EH (cell line): Measurements from ENCODE around the gene FGD5.

Experiments used
- DNase-seq: peaks from one replicate; pipeline ENCODE4 v3.0.0-alpha.2; 2015; ENCODE audit warnings: low read depth

Gene FGD5

DNA sequence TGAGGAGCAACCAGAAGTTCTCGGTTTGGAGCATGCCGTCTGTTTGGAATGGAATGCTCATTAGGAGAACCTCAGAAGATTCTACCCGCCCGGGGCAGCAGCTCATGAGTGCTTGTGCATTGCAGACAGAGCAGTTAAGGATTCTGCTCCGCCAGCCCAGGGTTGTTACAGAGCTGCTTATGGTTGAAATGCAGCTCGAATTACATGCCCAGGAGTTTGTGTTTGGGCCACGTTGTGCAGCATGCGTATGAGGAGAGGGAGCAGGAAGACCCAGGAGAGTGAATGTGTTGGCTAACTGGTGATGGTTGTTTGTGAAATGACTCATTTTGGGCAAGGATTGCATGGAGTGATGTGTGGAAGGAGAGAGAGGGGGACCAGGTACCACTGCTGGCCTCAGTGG is 9.0 kb downstream of the FGD5 start:
- peak; percentile 8 for DNase-seq

DNA sequence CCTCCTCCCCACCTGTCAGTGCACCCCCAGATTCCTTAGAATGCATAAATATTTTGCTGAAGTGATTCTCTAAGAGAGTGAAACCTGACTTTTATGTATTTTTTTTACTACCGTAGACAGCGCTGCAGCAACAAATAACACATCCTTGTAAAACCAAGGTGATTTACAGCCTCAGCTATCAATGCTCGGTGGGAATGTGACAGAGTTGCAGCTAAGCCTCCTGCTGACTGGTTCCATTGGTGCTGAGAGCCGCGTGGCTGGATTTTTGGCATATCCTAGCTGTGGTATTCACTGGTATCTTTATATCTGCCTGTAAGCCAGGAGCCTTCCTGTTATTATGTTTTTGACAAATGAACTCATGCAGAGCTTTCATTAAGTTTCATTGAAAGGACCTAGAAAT is 11.0 kb downstream of the FGD5 start:
- DNase-seq: no peak

DNA sequence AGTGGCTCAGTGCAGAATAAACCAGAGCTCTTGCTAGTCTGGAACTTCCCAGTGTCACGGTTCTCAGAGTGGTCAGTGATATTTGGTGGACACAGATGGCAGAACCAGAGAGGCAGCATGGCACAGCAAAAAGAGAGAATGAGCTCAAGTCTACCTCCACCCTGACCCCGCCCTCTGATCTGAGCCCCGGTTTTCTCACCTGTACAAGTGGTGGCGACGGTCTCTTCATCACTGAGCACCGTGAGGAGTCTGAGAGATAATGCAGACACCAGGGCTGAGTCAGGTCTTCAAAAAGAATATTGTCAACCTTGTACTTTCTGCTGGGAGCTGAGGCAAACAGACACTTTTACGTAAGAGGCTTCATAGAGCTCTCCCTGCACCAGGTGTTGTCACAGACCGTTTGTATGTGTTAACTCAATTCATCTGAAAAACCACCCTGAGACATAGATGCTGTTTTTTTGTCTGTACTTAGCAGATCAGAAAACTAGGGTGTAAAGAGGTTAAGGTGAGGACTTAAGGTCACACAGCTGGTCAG is 13.2 kb downstream of the FGD5 start:
- DNase-seq: no peak

DNA sequence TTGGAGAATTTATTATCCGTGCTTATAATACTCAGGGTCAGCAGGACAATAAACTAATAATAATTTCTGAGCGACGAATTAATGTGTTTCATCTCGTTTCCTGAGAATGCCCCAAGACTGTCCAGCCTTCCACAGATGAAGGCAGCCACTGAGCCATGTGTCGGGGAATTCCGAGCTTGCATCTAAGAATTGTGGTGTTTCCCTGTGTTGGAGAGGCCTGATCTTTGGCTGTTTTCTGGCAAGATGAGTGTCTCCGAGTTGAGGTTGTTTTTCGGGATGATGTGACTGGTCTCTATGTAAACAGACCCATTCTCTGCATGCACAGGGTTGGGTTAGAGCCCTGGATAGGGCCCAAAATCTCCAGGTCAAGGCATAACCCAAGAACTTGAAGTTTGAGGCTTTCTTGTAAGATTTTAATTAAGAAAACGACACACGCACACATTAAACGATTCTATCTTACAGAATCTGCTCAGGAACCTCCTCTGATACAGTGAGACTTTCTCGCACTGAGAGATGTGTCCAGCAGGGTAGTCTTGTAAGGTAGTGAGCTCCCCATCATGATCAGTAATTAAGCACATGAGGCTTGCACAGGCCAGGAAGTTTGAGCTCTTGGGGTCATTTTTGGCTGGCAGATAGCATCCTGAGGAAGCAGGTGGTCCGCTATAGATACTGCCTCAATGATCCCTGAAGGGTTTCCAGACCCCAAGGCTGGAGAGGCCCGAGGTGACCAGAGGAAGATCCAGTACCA is 14.4 kb downstream of the FGD5 start:
- no peak for DNase-seq

DNA sequence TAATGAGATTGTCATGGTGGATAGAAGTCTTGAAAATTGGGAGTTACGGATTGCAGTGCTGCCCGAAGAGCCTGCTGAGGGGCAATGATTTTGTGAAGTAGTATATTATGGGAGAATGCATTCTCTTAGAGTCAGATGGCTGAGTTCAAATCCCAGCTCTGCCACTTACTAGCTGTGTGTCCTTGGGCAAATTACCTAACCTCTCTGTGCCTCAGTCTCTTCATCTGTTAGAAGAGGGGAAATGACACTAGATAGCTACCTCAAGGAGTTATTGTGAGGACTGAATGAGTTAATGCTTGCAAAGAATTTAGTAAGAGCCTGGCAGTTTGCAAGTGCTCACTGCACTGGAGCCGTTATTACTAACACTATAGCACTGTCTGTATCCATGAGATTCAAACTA is 15.4 kb downstream of the FGD5 start:
- DNase-seq: no peak

DNA sequence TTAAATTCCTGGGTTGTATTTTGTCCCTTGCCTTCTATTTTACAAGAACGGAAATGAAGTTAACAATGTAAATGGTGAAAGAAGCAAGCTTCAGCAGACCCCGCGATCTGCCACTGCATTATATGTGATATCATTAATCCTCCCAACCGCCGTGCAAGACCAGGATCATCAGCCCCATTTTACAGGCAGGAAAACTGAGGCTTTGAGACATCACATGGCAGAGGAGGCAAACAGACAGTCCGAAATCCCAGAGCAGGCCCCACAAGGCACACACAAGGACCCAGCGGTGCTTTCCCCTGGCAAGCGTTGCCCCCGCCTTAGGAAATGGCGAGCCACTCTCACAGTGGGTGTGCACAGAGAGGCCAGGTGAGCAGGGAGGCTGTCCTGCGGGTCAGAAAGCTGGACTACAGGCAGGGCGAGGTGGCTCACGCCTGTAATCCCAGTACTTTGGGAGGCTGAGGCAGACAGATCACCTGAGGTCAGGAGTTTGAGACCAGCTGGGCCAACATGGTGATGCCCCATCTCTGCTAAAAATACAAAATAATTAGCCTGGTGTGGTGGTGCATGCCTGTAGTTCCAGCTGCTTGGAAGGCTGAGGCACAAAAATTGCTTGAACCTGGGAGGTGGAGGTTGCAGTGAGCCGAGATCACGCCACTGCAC is 16.2 kb downstream of the FGD5 start:
- no peak for DNase-seq

DNA sequence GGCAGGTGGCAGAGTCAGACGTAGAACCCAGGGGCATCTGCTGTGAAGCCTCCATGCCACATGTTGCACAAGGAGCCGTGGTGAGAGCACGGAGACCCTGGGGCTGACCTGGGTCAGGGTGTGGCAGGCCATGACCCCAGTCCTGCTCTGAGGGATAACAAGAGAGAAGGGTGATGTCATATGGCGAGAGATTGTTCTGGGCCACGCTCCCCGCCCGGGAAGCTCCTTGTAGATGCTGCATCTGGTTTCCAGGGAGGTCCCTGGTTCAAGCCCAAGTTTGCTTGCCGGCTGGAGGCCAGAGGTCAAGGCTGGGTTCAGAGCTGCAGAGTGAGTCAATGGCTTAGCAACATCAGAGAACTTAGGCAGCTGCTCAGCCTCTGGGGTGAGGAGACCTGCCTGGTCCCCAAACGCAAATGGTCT is 17.3 kb downstream of the FGD5 start:
- no peak for DNase-seq

DNA sequence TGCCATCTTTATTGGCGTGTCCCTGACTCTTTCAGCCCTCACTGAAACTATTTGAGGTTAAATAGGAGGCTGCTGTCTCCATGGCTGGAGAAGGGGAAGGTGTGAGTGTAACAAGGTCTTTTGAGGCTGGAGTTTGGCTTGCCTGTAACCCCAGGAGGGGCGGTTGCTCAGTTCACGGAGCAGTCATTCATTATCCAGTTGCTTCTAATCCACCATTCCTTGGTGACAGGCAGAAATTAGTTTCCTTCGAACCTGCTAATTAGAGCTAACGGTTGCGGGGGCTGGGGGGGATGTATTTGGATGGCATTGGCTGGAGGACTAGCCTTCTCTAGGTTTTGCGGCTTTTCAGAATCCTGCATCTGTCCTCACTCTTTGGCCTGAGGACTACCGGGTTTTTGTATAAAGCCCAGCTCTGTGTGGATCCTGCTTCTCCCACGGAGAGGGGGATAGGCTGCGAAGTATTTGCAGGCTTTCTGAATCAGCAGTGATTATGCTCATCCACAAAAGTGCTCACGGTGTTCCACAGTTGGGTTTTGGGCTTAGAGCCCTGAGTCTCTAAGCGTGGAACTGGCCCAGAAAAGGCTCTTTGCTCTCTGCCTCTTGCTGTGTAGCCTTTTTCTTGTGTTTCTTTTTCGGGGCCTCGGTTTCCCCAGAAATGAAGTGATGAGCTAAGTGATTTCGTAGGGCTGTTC is 18.6 kb downstream of the FGD5 start:
- DNase-seq: no peak

DNA sequence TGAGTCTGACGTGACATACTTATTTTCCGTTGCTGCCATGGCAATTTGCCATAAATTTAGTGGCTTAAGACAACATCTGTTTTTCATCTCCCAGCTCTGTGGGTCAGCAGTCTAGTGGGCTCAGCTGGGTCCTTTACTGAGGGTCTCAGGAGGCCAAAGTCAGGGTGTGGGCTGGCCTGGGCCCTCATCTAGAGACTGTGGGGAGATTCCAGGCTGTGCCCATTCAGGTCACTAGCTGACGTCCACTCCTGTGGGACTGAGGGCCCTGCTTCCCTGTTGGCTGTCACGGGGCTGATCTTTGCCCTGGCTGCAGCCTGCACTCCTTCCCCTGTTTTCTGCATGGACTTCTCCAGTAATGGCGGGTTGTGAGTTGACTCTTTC is 19.1 kb downstream of the FGD5 start:
- no peak for DNase-seq

DNA sequence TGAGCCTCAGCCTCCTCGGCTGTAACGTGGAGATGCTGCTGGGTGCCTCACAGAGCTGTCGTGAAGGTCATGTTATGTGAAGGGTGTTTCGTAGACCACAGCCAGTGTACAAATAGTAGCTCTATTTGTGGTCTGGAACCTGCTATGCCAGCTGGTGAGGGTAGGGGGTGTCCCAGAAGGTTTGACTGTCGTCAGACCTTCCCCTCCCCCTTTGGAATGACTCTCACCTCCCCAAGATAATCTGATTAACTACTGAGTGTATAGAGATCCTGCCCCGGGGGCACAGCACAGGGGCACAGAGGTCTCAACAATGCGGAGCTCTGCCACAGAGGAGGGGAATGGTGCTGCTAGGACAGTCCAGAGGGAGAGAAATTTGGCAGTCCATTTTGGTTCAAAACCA is 20.5 kb downstream of the FGD5 start:
- DNase-seq: no peak

DNA sequence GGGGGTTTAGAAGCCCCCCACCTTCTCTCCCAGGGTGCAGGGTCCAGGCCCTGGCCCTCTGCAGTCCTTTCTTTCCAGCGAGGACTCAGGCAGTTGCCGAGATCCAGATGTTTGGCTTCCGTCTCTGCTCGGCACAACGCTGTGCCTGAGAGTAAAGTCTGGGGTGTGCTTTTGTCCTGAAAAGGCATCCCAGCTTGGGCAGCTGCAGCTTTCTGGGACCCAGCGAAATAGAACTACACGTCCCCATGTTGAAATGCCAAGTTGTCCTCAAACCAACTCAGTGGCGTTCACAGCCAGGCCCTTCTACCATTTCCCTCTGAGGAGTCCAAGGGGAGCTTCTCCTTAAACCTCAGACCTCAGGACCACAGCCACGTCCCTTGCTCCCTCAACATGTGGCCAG is 23.1 kb downstream of the FGD5 start:
- no peak for DNase-seq

DNA sequence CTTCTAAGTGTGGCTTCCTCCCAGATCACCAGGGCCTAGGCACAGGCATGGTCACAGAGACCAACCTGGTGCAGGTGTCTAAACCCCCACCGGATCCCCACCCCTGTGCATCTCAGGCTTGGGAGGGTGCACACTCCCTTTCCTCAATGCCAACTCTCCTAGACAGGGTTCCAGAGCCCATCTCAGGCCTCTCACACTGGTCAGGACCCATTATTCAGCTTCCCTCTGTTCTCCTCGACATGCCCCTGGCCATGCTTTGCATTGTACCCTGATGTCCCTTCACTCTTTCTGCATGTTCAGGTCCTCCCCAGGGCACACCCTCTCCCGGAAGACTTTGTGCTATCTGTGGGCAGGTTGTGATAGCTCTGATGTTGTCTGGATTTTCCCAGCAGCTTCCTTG is 23.5 kb downstream of the FGD5 start:
- no peak for DNase-seq

DNA sequence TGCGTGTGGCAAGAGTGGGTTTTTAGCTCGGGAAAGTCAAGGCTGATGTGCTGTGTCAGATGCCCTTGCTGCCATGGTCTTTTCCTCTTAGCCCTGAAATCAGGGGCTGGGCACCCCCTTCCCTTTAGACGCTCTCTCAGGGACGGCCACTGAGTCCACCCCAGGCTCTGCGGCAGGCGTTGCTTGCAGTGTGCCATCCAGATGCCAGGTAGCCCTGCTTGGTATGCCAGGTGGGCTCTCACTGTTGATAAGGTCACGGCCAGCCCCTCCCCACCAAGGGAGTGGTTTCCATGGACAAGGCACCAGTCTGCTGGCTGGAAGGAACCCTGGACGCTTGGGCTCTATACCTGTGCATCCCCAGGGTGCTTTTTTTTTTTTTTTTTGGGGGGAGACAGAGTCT is 24.6 kb downstream of the FGD5 start:
- no peak for DNase-seq

DNA sequence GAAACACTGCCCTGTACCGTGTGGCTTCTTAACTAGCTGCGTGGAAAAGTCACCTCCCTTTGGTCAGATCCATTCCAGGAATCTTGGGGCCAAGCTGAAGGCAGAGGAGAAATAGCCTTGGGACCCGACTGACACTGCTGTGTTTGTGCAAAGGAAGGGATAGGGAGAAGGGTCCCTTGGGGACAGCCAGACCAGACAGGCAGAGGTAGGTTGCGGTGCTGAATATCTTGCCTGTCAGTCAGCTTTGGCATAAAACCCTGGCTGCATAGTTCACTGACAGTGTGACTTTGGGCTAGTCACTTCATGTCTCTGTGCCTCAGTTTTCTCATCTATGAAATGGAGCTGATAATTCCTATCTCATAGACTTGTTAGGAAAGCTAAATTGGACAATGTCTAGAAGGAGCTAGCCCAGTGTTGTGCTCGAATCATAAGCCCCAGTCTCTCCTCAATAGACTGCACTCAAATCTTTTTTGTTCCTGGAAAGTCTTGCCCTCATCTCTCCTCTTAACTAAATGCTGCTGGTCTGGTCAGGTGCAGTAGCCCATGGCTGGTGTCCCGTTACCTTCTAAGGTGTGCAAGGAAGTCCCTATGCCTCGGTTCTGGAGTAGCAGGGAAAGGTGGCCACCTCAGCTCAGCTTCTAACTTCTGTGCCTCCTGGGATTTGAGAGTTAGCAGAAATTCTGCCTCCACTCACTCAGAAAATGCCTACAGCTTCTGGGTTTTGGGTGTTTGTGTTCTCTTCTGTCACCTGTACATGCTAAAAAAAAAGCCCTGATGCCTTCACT is 25.8 kb downstream of the FGD5 start:
- DNase-seq: no peak

DNA sequence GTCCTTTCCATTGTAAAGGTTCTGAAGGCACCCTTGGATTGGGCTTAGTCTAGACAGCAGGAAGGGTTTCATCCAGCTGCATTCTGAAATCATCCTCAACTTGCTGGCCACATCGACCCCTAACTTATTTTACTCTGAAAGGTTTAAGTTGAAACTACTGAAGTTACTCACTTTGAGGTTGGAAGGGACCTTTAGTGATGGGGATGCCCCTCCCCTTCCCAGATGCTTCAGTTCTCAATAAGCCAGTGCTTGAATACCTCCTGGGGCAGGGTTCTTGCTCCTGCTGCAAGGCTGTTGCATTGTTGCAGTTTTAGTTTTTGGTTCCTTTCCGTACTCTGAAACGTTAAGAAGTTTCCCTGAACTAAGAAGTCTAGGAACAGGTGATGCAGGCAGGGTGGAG is 26.4 kb downstream of the FGD5 start:
- DNase-seq: no peak

DNA sequence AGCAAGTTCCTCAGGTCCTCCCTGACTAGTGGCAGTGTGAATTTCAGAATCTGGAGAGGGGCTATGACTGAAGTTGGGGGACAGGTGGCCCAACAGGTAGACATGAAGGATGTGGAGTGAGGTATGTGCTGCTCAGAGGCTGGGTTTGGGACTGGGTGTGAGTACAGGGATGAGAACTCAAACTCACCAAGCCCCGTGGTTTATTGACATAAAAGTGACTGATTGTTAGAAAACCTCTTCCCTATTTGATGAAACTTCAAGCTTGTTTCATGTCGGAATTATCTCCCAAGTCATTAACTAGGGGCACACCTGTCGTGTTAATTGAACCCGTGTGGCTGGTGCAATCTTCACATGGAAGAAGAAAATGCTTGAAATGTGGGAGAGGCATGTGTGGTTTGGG is 27.1 kb downstream of the FGD5 start:
- no peak for DNase-seq

DNA sequence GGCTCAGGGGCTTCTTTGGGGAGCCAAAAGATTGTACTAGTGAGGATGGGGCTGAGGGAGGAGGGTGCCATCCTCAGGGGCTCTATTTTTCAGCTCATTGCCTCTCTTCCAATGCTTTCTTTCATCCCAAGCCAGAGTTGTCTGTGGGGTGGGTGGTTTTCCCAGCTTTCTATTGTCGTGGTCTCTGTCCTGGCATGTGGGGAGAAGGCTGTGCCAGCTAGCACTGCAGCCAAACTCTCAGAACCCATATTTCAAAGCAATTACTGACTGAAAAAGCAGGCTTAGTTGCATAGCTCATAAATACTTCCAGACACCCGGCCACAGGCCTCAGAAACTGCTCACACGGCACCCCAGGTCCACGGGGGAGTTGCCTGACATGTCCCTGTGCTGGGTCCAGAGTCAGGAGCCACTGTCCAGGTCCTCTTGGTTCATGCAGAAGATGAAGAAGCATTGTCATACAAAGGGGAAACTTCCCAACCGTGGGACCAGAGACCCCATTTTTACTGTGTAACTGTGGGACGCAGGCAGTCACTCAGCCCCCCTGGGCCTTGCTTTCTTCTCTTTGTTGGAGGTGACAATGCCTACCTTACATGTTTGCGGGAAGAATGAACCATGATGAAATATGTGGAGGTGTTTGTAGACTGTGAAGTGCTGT is 27.6 kb downstream of the FGD5 start:
- no peak for DNase-seq

DNA sequence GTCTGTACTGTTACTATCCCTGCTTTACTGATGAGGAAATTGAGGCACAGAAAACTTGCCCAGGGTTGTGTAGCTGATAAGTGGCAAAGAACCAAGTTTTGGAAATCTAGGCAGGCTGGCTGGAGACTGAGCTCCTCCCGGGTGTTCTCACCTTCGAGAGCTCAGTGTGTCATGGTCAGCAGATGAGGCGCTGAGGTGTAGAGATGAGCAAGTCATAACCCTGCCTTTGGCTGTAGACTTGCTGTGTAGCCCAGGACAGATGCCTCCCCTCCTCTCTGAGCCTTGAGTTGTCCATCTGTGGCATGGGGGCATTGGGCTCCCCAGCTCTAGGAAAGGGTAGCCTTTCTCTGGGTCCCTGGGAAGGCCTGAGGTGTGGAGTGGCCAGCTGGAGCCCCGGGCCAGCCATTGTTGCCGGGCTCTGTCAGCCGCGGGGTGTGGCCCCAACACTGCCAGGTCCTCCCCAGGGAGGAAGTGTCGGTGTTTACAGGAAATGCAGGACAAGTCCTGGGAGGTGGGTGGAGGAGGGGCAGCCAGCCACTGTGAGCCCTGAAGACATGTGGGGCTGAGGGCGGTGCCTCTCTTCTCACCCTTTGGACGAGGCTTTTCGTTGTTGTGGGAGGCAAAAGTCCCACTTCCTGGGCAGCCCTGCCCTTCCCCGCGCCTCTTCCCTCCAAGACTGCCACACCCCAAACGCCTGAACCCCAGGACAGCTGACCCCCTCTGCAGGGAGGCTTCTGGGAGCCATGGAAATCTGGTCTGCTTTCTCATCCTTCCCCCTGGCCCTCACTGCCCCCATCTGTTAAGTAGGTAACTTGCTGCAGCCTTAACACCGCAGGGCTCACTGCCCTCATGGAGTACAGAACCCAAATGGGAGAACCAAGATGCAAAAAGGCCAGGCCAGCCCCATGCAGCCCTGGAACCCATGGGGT is 29.1 kb downstream of the FGD5 start:
- no peak for DNase-seq

DNA sequence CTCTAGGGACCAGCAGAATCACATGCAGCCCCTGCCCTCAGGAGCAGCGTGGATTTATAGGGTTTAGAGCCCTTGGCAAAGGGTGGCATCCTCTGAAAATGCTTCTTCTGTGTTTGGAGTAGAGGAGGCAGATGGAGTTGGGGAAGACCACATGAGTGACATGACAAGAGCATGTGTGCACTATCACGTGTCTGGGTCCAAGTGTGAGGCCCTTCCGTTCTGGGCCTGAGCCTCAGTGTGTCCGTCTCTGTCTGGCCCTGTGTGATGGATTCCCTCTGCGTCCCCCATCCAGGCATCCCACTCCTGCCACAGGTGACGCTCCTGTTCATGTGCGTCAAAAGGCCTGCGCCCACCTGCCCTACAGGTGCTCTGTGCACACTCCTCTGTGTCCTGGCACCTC is 30.1 kb downstream of the FGD5 start:
- DNase-seq: no peak

DNA sequence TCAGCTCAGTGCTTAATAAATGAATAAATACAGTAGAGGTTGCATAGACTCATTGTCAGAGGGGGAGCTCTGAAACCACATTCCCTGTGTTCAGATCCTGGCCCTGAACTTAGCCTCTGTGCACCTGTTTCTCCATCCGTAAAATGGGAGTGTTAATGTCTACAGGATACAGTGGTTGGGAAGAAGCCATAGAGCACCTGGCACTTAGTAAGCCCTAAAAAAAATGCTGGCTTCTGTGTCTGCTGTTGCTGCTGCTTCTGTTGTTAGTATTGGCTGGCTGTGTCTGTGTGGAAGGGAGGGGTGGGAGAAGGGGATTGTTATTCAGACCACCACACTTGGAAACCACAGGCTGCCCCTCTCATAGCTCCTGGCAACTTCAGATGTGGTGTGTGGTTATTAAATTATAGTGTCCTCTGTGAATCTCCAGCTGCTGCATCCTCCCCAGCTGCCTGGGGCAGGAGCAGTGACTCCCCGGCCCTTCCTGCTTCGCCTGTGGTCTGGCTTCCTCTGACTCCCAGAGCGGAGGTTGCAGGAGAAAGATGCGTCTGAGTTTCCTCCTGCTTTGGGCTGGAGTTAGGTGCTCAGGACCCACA is 31.0 kb downstream of the FGD5 start:
- no peak for DNase-seq
